Right atrium auricular region (tissue), 2 donors: ENCODE measurements around the gene JMJD7. TPM values are rescaled to one million over a fixed set of nuclear protein-coding genes. Genes with fewer than 3 reads are reported as not detected.

Source experiments
- DNase-seq: peaks from one replicate; pipeline ENCODE4 v3.0.0-alpha.2; 2019; ENCODE audit warnings: low spot score
- H3K27ac ChIP-seq, 2 donors: fragments of 200-600 bp; sonication (generic); 1 replicate in 1 of 2; 2 replicates in 1 of 2; pipeline ENCODE4 v1.5.1; 2016 to 2019
- H3K27me3 ChIP-seq, 2 donors: fragments of 200-600 bp; sonication (generic); one replicate each; pipeline versions ENCODE4 v1.5.1 to v1.6.0; 2017 to 2019
- H3K36me3 ChIP-seq: fragments of 200-600 bp; sonication (generic); one replicate; pipeline ENCODE4 v1.5.1; 2016
- H3K4me1 ChIP-seq, 2 donors: fragments of 200-600 bp; sonication (generic); one replicate each; pipeline versions ENCODE4 v1.5.1 to v1.6.0; 2017 to 2019
- H3K4me3 ChIP-seq, 2 donors: fragments of 200-600 bp; sonication (generic); 1 replicate in 1 of 2; 2 replicates in 1 of 2; pipeline ENCODE4 v1.5.1; 2017 to 2019; ENCODE audit warnings: mild to moderate bottlenecking in 1 of 2, moderate library complexity in 1 of 2
- H3K9me3 ChIP-seq, 2 donors: fragments of 200-600 bp; sonication (generic); one replicate each; pipeline ENCODE4 v1.5.1; 2019
- CTCF ChIP-seq, 2 donors: fragments of 200-600 bp; sonication (generic); IDR thresholded peaks; one replicate each; pipeline ENCODE4 v1.5.1; 2019; ENCODE audit warnings: antibody characterized with exemption in 2 of 2
- total RNA-seq, 2 donors: library from RNA; depleted of rRNA; stranded (reverse); fragments of >200 nt; gene quantifications; one replicate each; pipeline ENCODE4 v1.1.0, GENCODE V29; 2016

The JMJD7 gene
- total RNA-seq, 2 donors from 2014 or later, result 6.4 to 11.7 TPM

GRCh38 chr15:41782371-41783282 is 45.3 kb upstream of the JMJD7 start:
- no peak for TF ChIP-seq CTCF (IDR thresholded peaks at IDR 0.05)
- DNase-seq, result no peak
- Histone ChIP-seq H3K36me3 (no peaks in the 10 kb centered on the region), H3K27me3 (no peaks in the 10 kb centered on the region), H3K4me3 (no peak overlapping the region), H3K27ac (no peak overlapping the region), H3K9me3 (no peaks in the 10 kb centered on the region), H3K4me1 (peaks cover 0 to 19% of the 10 kb centered on the region in 2 donors)

DNA sequence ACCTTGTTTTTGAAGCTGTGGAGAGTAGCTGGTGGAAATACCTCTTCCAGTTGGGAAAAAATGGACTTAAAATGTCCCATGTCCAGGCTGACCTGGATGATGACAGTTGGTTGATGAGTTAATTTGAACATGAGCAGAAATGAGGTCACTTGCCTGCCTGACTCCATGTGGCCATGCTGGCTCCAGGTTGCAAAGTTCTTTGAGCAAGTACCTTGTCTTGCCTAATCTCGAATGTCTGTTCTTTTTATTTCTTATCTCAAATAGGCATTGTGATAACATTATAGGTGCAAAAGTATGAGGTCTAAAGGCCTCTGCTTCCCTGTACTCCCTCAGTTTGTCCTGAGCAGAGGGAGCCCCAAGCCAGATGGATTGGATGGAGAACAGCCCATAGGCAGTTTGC is 44.6 kb upstream of the JMJD7 start:
- DNase-seq, result no peak
- TF ChIP-seq CTCF (IDR thresholded peaks at IDR 0.05), result no peak
- peaks cover 0 to 21% of the 10 kb centered on the region in 2 donors for H3K4me1 ChIP-seq

GRCh38 chr15:41788262-41788661 is 39.6 kb upstream of the JMJD7 start:
- DNase-seq, result no peak

More for the DNA sequence above, 44.6 kb upstream of the JMJD7 start:
- H3K4me3 ChIP-seq, result no peak overlapping the region
- H3K27ac ChIP-seq, result no peak overlapping the region
- no peaks in the 10 kb centered on the region for H3K9me3 ChIP-seq
- H3K27me3 ChIP-seq, result no peaks in the 10 kb centered on the region
- H3K36me3 ChIP-seq, result no peaks in the 10 kb centered on the region

DNA sequence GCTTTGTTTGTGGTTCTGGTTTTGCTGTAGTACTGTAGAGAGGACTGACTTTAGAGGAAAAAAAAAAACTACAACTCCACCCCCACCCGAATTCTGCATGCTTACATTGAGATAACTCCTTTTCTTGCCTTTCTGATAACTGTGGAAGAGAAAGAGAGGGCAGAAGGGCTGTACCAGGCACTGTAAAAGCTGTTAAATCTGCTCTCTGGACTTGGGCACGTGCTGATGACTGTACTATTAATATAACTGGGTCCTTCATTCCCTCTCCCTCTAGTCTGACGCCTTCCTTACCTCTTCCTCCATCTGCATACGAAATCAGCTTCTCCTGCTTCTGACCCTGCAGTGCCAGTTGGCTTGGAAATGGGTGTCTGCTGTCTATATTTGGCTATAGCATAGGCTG is 38.7 kb upstream of the JMJD7 start:
- H3K9me3 ChIP-seq, result no peaks in the 10 kb centered on the region
- H3K4me1 ChIP-seq, result peaks cover 0 to 43% of the 10 kb centered on the region in 2 donors
- no peak overlapping the region for H3K27ac ChIP-seq
- no peaks in the 10 kb centered on the region for H3K27me3 ChIP-seq
- no peak overlapping the region for H3K4me3 ChIP-seq
- no peak for DNase-seq
- no peak for TF ChIP-seq CTCF (IDR thresholded peaks at IDR 0.05)
- no peaks in the 10 kb centered on the region for H3K36me3 ChIP-seq

More at GRCh38 chr15:41788262-41788661, 39.6 kb upstream of the JMJD7 start:
- Histone ChIP-seq H3K27ac (no peak overlapping the region), H3K36me3 (no peaks in the 10 kb centered on the region), H3K4me3 (no peak overlapping the region), H3K9me3 (no peaks in the 10 kb centered on the region), H3K27me3 (no peaks in the 10 kb centered on the region), H3K4me1 (peaks cover 0 to 43% of the 10 kb centered on the region in 2 donors)
- no peak for TF ChIP-seq CTCF (IDR thresholded peaks at IDR 0.05)

DNA sequence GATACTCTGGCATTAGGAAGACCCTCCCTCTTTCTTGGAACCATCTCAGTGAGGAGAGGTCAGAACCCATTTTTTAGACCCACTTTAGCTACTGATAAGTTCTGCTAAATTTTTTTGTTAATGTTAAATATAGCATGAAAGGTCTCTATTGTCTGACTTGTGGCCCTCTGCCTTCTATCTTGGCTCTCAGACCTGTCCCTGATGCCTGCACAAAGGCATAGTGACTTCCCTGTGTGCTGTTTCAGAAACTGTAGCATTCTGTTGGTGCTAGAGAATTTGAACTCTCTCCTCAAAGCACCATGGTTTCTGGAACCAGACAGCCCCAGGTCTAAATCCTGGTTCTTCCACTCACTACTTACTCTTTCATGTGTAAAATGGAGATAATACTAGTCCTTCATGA is 38.2 kb upstream of the JMJD7 start:
- Histone ChIP-seq H3K36me3 (no peaks in the 10 kb centered on the region), H3K9me3 (no peaks in the 10 kb centered on the region), H3K4me1 (peaks cover 0 to 43% of the 10 kb centered on the region in 2 donors), H3K4me3 (no peak overlapping the region), H3K27me3 (no peaks in the 10 kb centered on the region), H3K27ac (no peak overlapping the region)
- no peak for TF ChIP-seq CTCF (IDR thresholded peaks at IDR 0.05)
- DNase-seq, result no peak
